Measurements from ENCODE around the gene SEZ6. TPM values are rescaled to one million over a fixed set of nuclear protein-coding genes. Genes with fewer than 3 reads are reported as not detected.

The SEZ6 gene
- total and polyA plus RNA-seq, 2 donors from 2014 or later = not detected

GRCh38 chr17:29014716-29015115, 8.9 kb upstream of the SEZ6 start:
- Histone ChIP-seq H3K4me1 (ENCODE audit: control insufficient read depth in 2 of 3, insufficient read depth in 2 of 3, low read depth in 1 of 3, low read length in 3 of 3) (no peaks in the 10 kb centered on the region), H3K4me3 (ENCODE audit: low read length in 3 of 3) (no peak overlapping the region), H3K27ac (ENCODE audit: low read depth in 2 of 2, low read length in 2 of 2) (no peak overlapping the region), H3K9ac (ENCODE audit: low read length in 3 of 3) (no peak overlapping the region), H3K9me3 (ENCODE audit: control insufficient read depth in 2 of 3, insufficient read depth in 1 of 3, low read length in 3 of 3) (no peaks in the 10 kb centered on the region), H3K36me3 (ENCODE audit: control insufficient read depth in 2 of 3, insufficient read depth in 3 of 3, low read length in 3 of 3) (no peaks in the 10 kb centered on the region), H3K27me3 (ENCODE audit: control insufficient read depth, insufficient read depth, low read length) (no peaks in the 10 kb centered on the region)
- no peak for DNase-seq
- intact Hi-C loops (cut with DNase I) = no loop called here
- TF ChIP-seq CTCF (IDR thresholded peaks at IDR 0.05; ENCODE audit: borderline replicate concordance, extremely low read depth, insufficient read depth) = no peak
- FAIRE-seq = no peak

- Histone ChIP-seq H3K4me3 (ENCODE audit: low read length in 3 of 3) (no peak overlapping the region), H3K9me3 (ENCODE audit: control insufficient read depth in 2 of 3, insufficient read depth in 1 of 3, low read length in 3 of 3) (no peaks in the 10 kb centered on the region), H3K27me3 (ENCODE audit: control insufficient read depth, insufficient read depth, low read length) (no peaks in the 10 kb centered on the region), H3K9ac (ENCODE audit: low read length in 3 of 3) (no peak overlapping the region), H3K27ac (ENCODE audit: low read depth in 2 of 2, low read length in 2 of 2) (no peak overlapping the region), H3K4me1 (ENCODE audit: control insufficient read depth in 2 of 3, insufficient read depth in 2 of 3, low read depth in 1 of 3, low read length in 3 of 3) (no peaks in the 10 kb centered on the region), H3K36me3 (ENCODE audit: control insufficient read depth in 2 of 3, insufficient read depth in 3 of 3, low read length in 3 of 3) (no peaks in the 10 kb centered on the region)
- FAIRE-seq = no peak
- TF ChIP-seq CTCF (IDR thresholded peaks at IDR 0.05; ENCODE audit: borderline replicate concordance, extremely low read depth, insufficient read depth) = no peak
- DNase-seq = no peak
- intact Hi-C loops (cut with DNase I) = no loop called here
These were observed 6.7 kb upstream of the SEZ6 start for GRCh38 chr17:29012535-29012934.

- Histone ChIP-seq H3K36me3 (ENCODE audit: control insufficient read depth in 2 of 3, insufficient read depth in 3 of 3, low read length in 3 of 3) (no peaks in the 10 kb centered on the region), H3K4me1 (ENCODE audit: control insufficient read depth in 2 of 3, insufficient read depth in 2 of 3, low read depth in 1 of 3, low read length in 3 of 3) (peaks cover 0 to 4% (median 0%) of the 10 kb centered on the region in 3 donors), H3K9ac (ENCODE audit: low read length in 3 of 3) (no peak overlapping the region), H3K9me3 (ENCODE audit: control insufficient read depth in 2 of 3, insufficient read depth in 1 of 3, low read length in 3 of 3) (no peaks in the 10 kb centered on the region), H3K27ac (ENCODE audit: low read depth in 2 of 2, low read length in 2 of 2) (no peak overlapping the region), H3K4me3 (ENCODE audit: low read length in 3 of 3) (no peak overlapping the region), H3K27me3 (ENCODE audit: control insufficient read depth, insufficient read depth, low read length) (no peaks in the 10 kb centered on the region)
- no peak for DNase-seq
- TF ChIP-seq CTCF (IDR thresholded peaks at IDR 0.05; ENCODE audit: borderline replicate concordance, extremely low read depth, insufficient read depth) = no peak
- no peak for FAIRE-seq
- intact Hi-C loops (cut with DNase I) = no loop called here
These were observed 4.8 kb upstream of the SEZ6 start for GRCh38 chr17:29010586-29010985.

GRCh38 chr17:29010129-29010528, 4.3 kb upstream of the SEZ6 start:
- no peak overlapping the region for H3K9ac ChIP-seq (ENCODE audit: low read length in 3 of 3)
- peaks cover 0 to 4% (median 0%) of the 10 kb centered on the region in 3 donors for H3K4me1 ChIP-seq (ENCODE audit: control insufficient read depth in 2 of 3, insufficient read depth in 2 of 3, low read depth in 1 of 3, low read length in 3 of 3)
- DNase-seq (no peak), FAIRE-seq (no peak)
- no peaks in the 10 kb centered on the region for H3K9me3 ChIP-seq (ENCODE audit: control insufficient read depth in 2 of 3, insufficient read depth in 1 of 3, low read length in 3 of 3)
- H3K4me3 ChIP-seq (ENCODE audit: low read length in 3 of 3) = no peak overlapping the region
- intact Hi-C loops (cut with DNase I) = no loop called here
- no peak overlapping the region for H3K27ac ChIP-seq (ENCODE audit: low read depth in 2 of 2, low read length in 2 of 2)
- H3K36me3 ChIP-seq (ENCODE audit: control insufficient read depth in 2 of 3, insufficient read depth in 3 of 3, low read length in 3 of 3) = no peaks in the 10 kb centered on the region
- H3K27me3 ChIP-seq (ENCODE audit: control insufficient read depth, insufficient read depth, low read length) = no peaks in the 10 kb centered on the region
- TF ChIP-seq CTCF (IDR thresholded peaks at IDR 0.05; ENCODE audit: borderline replicate concordance, extremely low read depth, insufficient read depth) = no peak
